K562 (cell line): Measurements from ENCODE around the gene PRKG1. TPM values are rescaled to one million over a fixed set of nuclear protein-coding genes. Genes with fewer than 3 reads are reported as not detected.

ENCODE experiments used
- ATAC-seq: fragments of 200-7000 bp; cut with Tn5 transposase; 3 replicates; pipeline ENCODE4 v1.9.1; 2020; ENCODE audit warnings: moderate library complexity
- BruUV-seq: library from RNA; stranded (reverse); fragments of 400-500 nt; replicated peaks from 2 replicates; lab custom pipeline; 2021; lab: Mats Ljungman, UMichigan
- CTCF ChIA-PET: fragments of 300-600 bp; formaldehyde crosslinking; extraction: SDS; loops from one replicate; lab custom pipeline; 2021; ENCODE audit warnings: low intra/inter-chr PET ratio; lab: Yijun Ruan, JAX
- POLR2A ChIA-PET: fragments of 300-600, 350-650 bp; sonication (Branson Sonifier 250); formaldehyde crosslinking; extraction: SDS; loops from one replicate; lab custom pipeline; 2021; ENCODE audit warnings: antibody characterized with exemption, inconsistent platforms; lab: Yijun Ruan, JAX
- DNase-seq, 4 experiments: peaks; one replicate each; pipeline versions ENCODE4 v3.0.0 to v3.0.0-alpha.2; 2011 to 2018; ENCODE audit warnings: low spot score in 3 of 4, mixed read lengths in 3 of 4; ENCODE audit errors: extremely low read depth in 1 of 4
- FAIRE-seq: peaks from 2 replicates; lab custom pipeline; 2011; peaks lifted over from hg19 to GRCh38; lab: Jason Lieb, UNC
- H2AFZ ChIP-seq: 2 replicates; pipeline ENCODE4 v1.6.0; 2011; ENCODE audit warnings: low read depth, low read length, control low read depth, inconsistent platforms
- H3K27ac ChIP-seq: fragments of 200-600 bp; 3 replicates; pipeline ENCODE4 v1.8.0; 2011; ENCODE audit warnings: low read depth, mild to moderate bottlenecking, control low read depth, inconsistent platforms, low read length, moderate library complexity, mixed read lengths; ENCODE audit errors: extremely low read depth
- H3K27me3 ChIP-seq, 2 experiments: fragments of 300-600 bp in 1 of 2; 2 replicates in 1 of 2; 3 replicates in 1 of 2; pipeline versions ENCODE4 v1.6.0 to v1.8.0; 2011; ENCODE audit warnings: inconsistent platforms in 2 of 2, low read length in 2 of 2, mild to moderate bottlenecking in 1 of 2, mixed read lengths in 1 of 2, moderate library complexity in 1 of 2; ENCODE audit not compliant: control insufficient read depth in 2 of 2, insufficient read depth in 2 of 2
- H3K36me3 ChIP-seq: fragments of 300-600 bp; 3 replicates; pipeline ENCODE4 v1.8.0; 2011; ENCODE audit warnings: mild to moderate bottlenecking, low read length, inconsistent platforms; ENCODE audit not compliant: control insufficient read depth, insufficient read depth
- H3K4me1 ChIP-seq, 2 experiments: fragments of 200-600 bp in 1 of 2; replicated peaks in 1 of 2; 2 replicates in 1 of 2; 3 replicates in 1 of 2; pipeline versions ENCODE4 v1.5.1 to v1.8.0; 2011; ENCODE audit warnings: inconsistent platforms in 2 of 2, low read length in 2 of 2, mild to moderate bottlenecking in 1 of 2, mixed read lengths in 1 of 2, moderate library complexity in 1 of 2; ENCODE audit not compliant: control insufficient read depth in 2 of 2, insufficient read depth in 2 of 2
- H3K4me2 ChIP-seq: 2 replicates; pipeline ENCODE4 v1.6.1; 2011; ENCODE audit warnings: low read length, control low read depth, inconsistent platforms, mixed read lengths; ENCODE audit not compliant: insufficient read depth
- H3K4me3 ChIP-seq: fragments of 200-600 bp; sonication (generic), shearing (Covaris generic); 2 replicates; pipeline ENCODE4 v1.5.1; 2016; ENCODE audit warnings: control low read depth, inconsistent platforms
- H3K79me2 ChIP-seq: fragments of 200-600 bp; 3 replicates; pipeline ENCODE4 v1.8.0; 2011; ENCODE audit warnings: low read length, inconsistent platforms; ENCODE audit not compliant: control insufficient read depth, insufficient read depth
- H3K9ac ChIP-seq, 2 experiments: 2 replicates each; pipeline versions ENCODE4 v1.6.0 to v1.6.1; 2011; ENCODE audit warnings: low read depth in 2 of 2, low read length in 2 of 2, control low read depth in 1 of 2, inconsistent platforms in 1 of 2, mild to moderate bottlenecking in 1 of 2, mixed read lengths in 1 of 2; ENCODE audit not compliant: insufficient read depth in 1 of 2
- H3K9me1 ChIP-seq: one replicate; pipeline ENCODE4 v1.6.0; 2011; ENCODE audit warnings: inconsistent platforms, mild to moderate bottlenecking, low read length, moderate library complexity; ENCODE audit not compliant: control insufficient read depth, insufficient read depth
- H3K9me3 ChIP-seq: replicated peaks from 2 replicates; pipeline ENCODE4 v1.5.1; 2011; ENCODE audit warnings: low read depth, low read length, inconsistent platforms; ENCODE audit not compliant: control insufficient read depth, insufficient read depth
- H4K20me1 ChIP-seq: replicated peaks from 2 replicates; pipeline ENCODE4 v1.6.1; 2011; ENCODE audit warnings: low read length, inconsistent platforms, mixed read lengths; ENCODE audit not compliant: control insufficient read depth, insufficient read depth
- BCL6 ChIP-seq: fragments of 250-450 bp; sonication (Bioruptor Pico); IDR thresholded peaks from 2 replicates; pipeline ENCODE4 v1.4.0; 2020
- FOXK1 ChIP-seq: sonication (generic); formaldehyde crosslinking; IDR thresholded peaks from 2 replicates; pipeline ENCODE4 v1.8.0; 2022; ENCODE audit warnings: missing genetic modification reagents, mild to moderate bottlenecking, borderline replicate concordance
- HEY1 ChIP-seq: fragments of 250-450 bp; sonication (Bioruptor Pico); IDR thresholded peaks from 2 replicates; pipeline ENCODE4 v1.5.0; 2020; ENCODE audit warnings: mild to moderate bottlenecking, moderate library complexity, borderline replicate concordance
- HNRNPLL ChIP-seq: fragments of 200-400 bp; formaldehyde crosslinking; IDR thresholded peaks from 2 replicates; pipeline ENCODE4 v1.6.1; 2017; ENCODE audit warnings: low read length, low read depth, mild to moderate bottlenecking; ENCODE audit not compliant: poor library complexity, severe bottlenecking
- MAFF ChIP-seq: IDR thresholded peaks from 2 replicates; pipeline ENCODE4 v1.6.1; 2012; ENCODE audit warnings: low read length, improper control_type of control experiment
- PRMT5 ChIP-seq: sonication (generic); formaldehyde crosslinking; IDR thresholded peaks from 2 replicates; pipeline ENCODE4 v1.5.0; 2020; ENCODE audit warnings: missing genetic modification reagents
- RBM39 ChIP-seq: fragments of 200-400 bp; formaldehyde crosslinking; optimal IDR thresholded peaks from 2 replicates; pipeline ENCODE3; 2018; ENCODE audit warnings: low read depth, low read length
- in situ Hi-C: fragments of 300-500 bp; cut with MboI; formaldehyde crosslinking; loops from 4 replicates; pipeline ENCODE4 v1.15.0; 2018; ENCODE audit warnings: inconsistent platforms, mixed read lengths
- intact Hi-C: fragments of 100-400 bp; cut with micrococcal nuclease; formaldehyde crosslinking; loops from 2 replicates; pipeline ENCODE4 v1.14.2; 2022
- polyA plus RNA-seq, 8 experiments: library from polyadenylated mRNA; depleted of rRNA in 4 of 8; stranded (reverse) in 5 of 8; unstranded in 3 of 8; fragments of >200 nt; fragmentation: Nextera tagmentation in 2 of 8; fragmentation: Illumina TruSeq in 1 of 8; extraction: Ambion mirVana in 2 of 8; extraction: Trizol in 1 of 8; gene quantifications; 2 replicates each; pipeline versions ENCODE4 v1.2.1 to v1.2.3, GENCODE V29; 2011 to 2014; ENCODE audit warnings: inconsistent platforms in 1 of 8, missing spikeins in 1 of 8
- total RNA-seq, 7 experiments: library from RNA; depleted of rRNA in 6 of 7; stranded (reverse); fragments of >200 nt in 6 of 7; fragmentation: Illumina TruSeq in 2 of 7; extraction: Trizol in 2 of 7; gene quantifications; 2 replicates each; pipeline versions ENCODE4 v1.2.1 to v1.2.3, GENCODE V29; 2011 to 2021; ENCODE audit warnings: low replicate concordance in 1 of 7
- TF ChIP-seq, protein P1 (sequence below), 2 experiments: fragments of 450-650 bp in 1 of 2; IDR thresholded peaks; 2 replicates each; pipeline ENCODE4 v1.6.1; 2011 to 2017; ENCODE audit warnings: low read depth in 2 of 2, antibody characterized with exemption in 1 of 2, borderline replicate concordance in 1 of 2, low read length in 1 of 2, mild to moderate bottlenecking in 1 of 2, mixed read lengths in 1 of 2; ENCODE audit not compliant: control insufficient read depth in 1 of 2
- TF ChIP-seq, protein P2 (sequence below), 2 experiments: fragments of 450-650 bp in 1 of 2; sonication (generic) in 1 of 2; formaldehyde crosslinking in 1 of 2; IDR thresholded peaks in 1 of 2; conservative IDR thresholded peaks in 1 of 2; 2 replicates each; pipeline versions ENCODE4 v1.6.1 to v1.8.1; 2016 to 2023; ENCODE audit warnings: mild to moderate bottlenecking in 2 of 2, moderate library complexity in 2 of 2, inconsistent platforms in 1 of 2, missing genetic modification reagents in 1 of 2
- TF ChIP-seq, protein P3 (sequence below): sonication (generic); formaldehyde crosslinking; IDR thresholded peaks from 2 replicates; pipeline ENCODE4 v1.8.1; 2023; ENCODE audit warnings: mild to moderate bottlenecking, missing genetic modification reagents, moderate library complexity

The PRKG1 gene
- total and polyA plus RNA-seq, 9 of the 15 experiments (the other 6 are each of a cell fraction or from before 2014, with no cell fraction given) = 0.22 TPM; not detected in 8

DNA sequence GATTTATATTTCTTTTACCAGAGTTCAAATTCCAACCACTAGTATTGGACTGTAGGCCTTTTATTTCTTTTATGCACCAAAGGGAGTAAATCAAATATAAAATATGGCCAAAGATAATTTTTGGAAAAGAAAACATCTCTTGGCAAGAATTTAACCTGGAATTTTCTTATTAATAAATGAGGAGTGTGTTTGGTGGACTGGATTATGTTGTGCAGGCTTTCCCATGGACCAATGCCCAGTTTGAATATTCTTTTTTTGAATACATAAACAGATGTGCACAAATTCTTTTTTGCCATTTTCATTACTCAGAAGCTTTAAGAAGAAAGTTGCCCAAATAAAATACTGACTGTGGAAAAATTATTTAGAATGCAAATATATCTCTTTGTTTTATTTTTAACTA, 22.1 kb upstream of the PRKG1 start:
- no peak overlapping the region for H2AFZ ChIP-seq
- TF ChIP-seq RBM39 (no peak), FOXK1 (CRISPR knock-in tag) (no peak), BCL6 (CRISPR knock-in tag) (no peak), HNRNPLL (no peak), MAFF (no peak), HEY1 (CRISPR knock-in tag) (no peak), PRMT5 (CRISPR knock-in tag) (no peak)
- TF ChIP-seq, protein P1, sequence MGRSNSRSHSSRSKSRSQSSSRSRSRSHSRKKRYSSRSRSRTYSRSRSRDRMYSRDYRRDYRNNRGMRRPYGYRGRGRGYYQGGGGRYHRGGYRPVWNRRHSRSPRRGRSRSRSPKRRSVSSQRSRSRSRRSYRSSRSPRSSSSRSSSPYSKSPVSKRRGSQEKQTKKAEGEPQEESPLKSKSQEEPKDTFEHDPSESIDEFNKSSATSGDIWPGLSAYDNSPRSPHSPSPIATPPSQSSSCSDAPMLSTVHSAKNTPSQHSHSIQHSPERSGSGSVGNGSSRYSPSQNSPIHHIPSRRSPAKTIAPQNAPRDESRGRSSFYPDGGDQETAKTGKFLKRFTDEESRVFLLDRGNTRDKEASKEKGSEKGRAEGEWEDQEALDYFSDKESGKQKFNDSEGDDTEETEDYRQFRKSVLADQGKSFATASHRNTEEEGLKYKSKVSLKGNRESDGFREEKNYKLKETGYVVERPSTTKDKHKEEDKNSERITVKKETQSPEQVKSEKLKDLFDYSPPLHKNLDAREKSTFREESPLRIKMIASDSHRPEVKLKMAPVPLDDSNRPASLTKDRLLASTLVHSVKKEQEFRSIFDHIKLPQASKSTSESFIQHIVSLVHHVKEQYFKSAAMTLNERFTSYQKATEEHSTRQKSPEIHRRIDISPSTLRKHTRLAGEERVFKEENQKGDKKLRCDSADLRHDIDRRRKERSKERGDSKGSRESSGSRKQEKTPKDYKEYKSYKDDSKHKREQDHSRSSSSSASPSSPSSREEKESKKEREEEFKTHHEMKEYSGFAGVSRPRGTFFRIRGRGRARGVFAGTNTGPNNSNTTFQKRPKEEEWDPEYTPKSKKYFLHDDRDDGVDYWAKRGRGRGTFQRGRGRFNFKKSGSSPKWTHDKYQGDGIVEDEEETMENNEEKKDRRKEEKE (IDR thresholded peaks at IDR 0.05; ENCODE audit: borderline replicate concordance in 1 of 2, control insufficient read depth in 1 of 2, low read depth in 2 of 2, low read length in 1 of 2) = no peak
- TF ChIP-seq, protein P2, sequence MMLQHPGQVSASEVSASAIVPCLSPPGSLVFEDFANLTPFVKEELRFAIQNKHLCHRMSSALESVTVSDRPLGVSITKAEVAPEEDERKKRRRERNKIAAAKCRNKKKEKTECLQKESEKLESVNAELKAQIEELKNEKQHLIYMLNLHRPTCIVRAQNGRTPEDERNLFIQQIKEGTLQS (IDR thresholded peaks at IDR 0.05) = no peak
- TF ChIP-seq, protein P2 (CRISPR knock-in tag; conservative IDR thresholded peaks at IDR 0.05) = no peak
- TF ChIP-seq, protein P3, sequence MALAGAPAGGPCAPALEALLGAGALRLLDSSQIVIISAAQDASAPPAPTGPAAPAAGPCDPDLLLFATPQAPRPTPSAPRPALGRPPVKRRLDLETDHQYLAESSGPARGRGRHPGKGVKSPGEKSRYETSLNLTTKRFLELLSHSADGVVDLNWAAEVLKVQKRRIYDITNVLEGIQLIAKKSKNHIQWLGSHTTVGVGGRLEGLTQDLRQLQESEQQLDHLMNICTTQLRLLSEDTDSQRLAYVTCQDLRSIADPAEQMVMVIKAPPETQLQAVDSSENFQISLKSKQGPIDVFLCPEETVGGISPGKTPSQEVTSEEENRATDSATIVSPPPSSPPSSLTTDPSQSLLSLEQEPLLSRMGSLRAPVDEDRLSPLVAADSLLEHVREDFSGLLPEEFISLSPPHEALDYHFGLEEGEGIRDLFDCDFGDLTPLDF (CRISPR knock-in tag) = no peak
- no peaks in the 10 kb centered on the region for H3K9me3 ChIP-seq
- H3K4me2 ChIP-seq = no peak overlapping the region
- intact Hi-C loops (no loop called here), in situ Hi-C loops (no loop called here)
- FAIRE-seq (no peak), ATAC-seq (no peak), DNase-seq (no peak)
- no peaks in the 10 kb centered on the region for H3K9me1 ChIP-seq
- ChIA-PET CTCF (no interaction called here), POLR2A (no interaction called here)
- no peak overlapping the region for H3K27ac ChIP-seq
- no peaks in the 10 kb centered on the region for H3K36me3 ChIP-seq
- no peaks in the 10 kb centered on the region for H3K79me2 ChIP-seq
- H3K9ac ChIP-seq = no peak overlapping the region
- no peaks in the 10 kb centered on the region for H4K20me1 ChIP-seq
- no peak overlapping the region for H3K4me3 ChIP-seq
- H3K27me3 ChIP-seq = no peaks in the 10 kb centered on the region
- BruUV-seq = no TSS peak
- no peaks in the 10 kb centered on the region for H3K4me1 ChIP-seq
